Activated CD4-positive, alpha-beta T cell treated with anti-CD3 and anti-CD28 coated beads, Interleukin-2, amount 10 ng/mL, durations not matched to agents 7 days and 5 days (primary cell): ENCODE data around the gene DISP3. TPM values are rescaled to one million over a fixed set of nuclear protein-coding genes. Genes with fewer than 3 reads are reported as not detected.

Experiments
- CTCF ChIA-PET: fragments of 350-600 bp; sonication (Branson Sonifier 250); formaldehyde crosslinking; loops from one replicate; lab custom pipeline; 2021; ENCODE audit warnings: antibody characterized with exemption; lab: Charles Lee
- POLR2A ChIA-PET: fragments of 350-600 bp; sonication (Branson Sonifier 250); formaldehyde crosslinking; loops from one replicate; lab custom pipeline; 2021; ENCODE audit warnings: antibody characterized with exemption; lab: Charles Lee
- DNase-seq: peaks from one replicate; pipeline ENCODE4 v3.0.0-alpha.2; 2020
- H3K27ac Mint-ChIP-seq: one replicate; pipeline ENCODE4 v1.8.0; 2021; ENCODE audit warnings: mild to moderate bottlenecking, moderate library complexity, mixed read lengths
- H3K27me3 Mint-ChIP-seq: one replicate; pipeline ENCODE4 v1.8.0; 2021; ENCODE audit warnings: mixed read lengths
- H3K36me3 Mint-ChIP-seq: one replicate; pipeline ENCODE4 v1.8.0; 2021; ENCODE audit warnings: low read depth, mixed read lengths
- H3K4me1 Mint-ChIP-seq: one replicate; pipeline ENCODE4 v1.8.0; 2021; ENCODE audit warnings: mixed read lengths
- H3K4me3 Mint-ChIP-seq: one replicate; pipeline ENCODE4 v1.8.0; 2021; ENCODE audit warnings: mild to moderate bottlenecking, moderate library complexity, mixed read lengths
- H3K9me3 Mint-ChIP-seq: one replicate; pipeline ENCODE4 v1.8.0; 2021; ENCODE audit warnings: mixed read lengths
- total RNA-seq, 2 experiments: library from RNA; stranded (reverse); gene quantifications; one replicate each; pipeline ENCODE4 v1.2.3, GENCODE V29; 2021

Gene DISP3
- total RNA-seq, 2 experiments from 2014 or later: 0.92 TPM

DNA sequence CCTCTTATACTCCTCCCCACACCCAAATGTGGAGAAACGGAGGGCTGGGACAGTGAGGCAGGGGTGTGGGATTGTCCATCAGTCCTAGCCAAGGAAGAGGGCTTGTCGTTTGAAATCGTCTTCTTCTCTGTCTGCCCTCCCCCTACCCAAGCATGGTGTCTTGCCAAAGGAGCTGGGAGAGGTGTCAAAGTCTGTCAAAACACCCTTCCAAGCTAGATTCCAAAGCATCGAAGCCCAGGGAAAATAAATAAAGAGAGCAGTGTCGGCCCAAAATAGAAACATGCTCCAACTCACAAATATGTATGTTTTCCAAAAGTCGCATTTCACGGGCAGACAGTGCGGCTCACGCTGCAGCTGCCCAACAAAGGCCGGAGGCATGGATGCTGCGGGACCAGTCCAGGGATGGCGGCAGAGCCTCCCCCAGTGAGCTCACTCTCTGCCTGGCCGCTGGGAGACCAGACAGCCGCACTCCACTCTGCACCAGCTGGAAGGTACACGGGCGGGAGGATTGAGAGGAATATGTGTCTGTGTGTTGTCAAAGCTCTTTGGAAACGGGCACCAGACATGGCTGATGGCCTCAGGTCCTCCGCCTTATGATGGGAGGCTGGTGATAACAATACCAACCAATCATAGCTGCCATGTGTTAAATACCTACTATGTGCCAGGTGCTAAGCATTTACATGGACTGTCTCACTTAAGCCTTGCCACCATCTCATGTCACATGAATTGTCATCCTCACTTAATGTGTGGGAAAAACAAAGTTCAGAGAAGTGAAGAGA, 3.9 kb downstream of the DISP3 start:
- Mint-ChIP-seq H3K27me3 (peaks cover 37% of the 10 kb centered on the region), H3K9me3 (no peaks in the 10 kb centered on the region), H3K4me3 (no peak overlapping the region), H3K36me3 (no peaks in the 10 kb centered on the region), H3K27ac (no peak overlapping the region), H3K4me1 (peaks cover 7% of the 10 kb centered on the region)
- CTCF ChIA-PET: interaction anchor here (1.3 kb wide), 1 partner anchor 8 kb away, joined by 4 read pairs; no protein-coding TSS in a partner anchor
- POLR2A ChIA-PET: no interaction called here
- no peak for DNase-seq

DNA sequence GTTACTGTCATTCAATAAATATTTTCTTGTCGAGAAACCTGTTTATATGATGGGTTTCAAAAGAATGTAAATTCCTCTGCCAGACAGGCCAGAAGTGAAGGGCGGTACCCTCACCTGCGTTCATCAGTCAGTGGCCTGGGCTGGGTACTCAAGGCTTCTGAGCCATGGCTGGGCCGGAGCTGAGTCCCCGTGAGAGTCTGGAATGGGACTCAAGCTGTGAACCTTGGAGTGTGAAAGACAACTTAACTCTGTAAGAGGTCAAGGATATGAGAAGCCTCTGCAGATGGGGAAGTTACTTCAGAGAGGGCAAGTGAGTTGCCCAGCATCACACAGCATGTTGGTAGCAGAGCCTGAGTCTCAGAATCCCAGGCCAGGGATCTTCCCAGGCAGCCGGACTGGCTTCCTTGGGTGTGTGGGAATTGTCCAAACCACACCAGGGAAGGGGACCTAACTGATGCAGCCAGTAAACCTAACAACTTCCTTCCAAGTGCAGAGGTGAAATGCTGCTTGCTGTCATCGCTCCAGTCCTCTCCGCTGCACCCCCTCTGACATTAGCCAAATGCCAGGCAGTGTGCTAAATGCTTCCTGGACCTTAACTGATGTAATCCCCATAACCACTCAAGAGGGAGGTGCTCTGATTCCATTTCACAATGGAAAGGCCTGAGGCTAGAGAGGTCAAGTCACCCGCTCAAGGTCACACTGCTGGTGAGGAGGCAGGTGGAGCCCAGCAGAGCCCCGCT, 4.8 kb downstream of the DISP3 start:
- ChIA-PET CTCF (interaction anchor here (1.3 kb wide), 1 partner anchor 9 kb away, joined by 4 read pairs; no protein-coding TSS in a partner anchor), POLR2A (no interaction called here)
- Mint-ChIP-seq H3K4me3 (no peak overlapping the region), H3K4me1 (peaks cover 7% of the 10 kb centered on the region), H3K9me3 (no peaks in the 10 kb centered on the region), H3K27me3 (peaks cover 32% of the 10 kb centered on the region), H3K36me3 (no peaks in the 10 kb centered on the region), H3K27ac (no peak overlapping the region)
- no peak for DNase-seq

DNA sequence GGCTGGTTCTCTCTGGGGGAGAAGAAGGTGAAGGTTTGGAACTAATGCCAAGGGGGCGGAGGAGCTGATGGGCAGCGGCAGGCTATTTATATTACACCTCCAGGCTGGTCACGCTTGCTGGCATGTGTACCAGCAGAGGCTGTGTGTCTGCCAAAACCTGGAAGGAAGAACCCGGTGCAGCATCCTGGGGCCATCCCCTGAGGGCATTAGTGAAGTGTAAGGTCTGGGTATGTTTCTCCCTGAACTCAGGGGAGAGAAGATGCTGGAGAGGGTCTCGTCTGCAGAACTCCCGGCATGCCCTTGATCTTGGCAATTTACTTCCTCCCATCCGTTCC, 5.3 kb downstream of the DISP3 start:
- DNase-seq: no peak
- Mint-ChIP-seq H3K27ac (no peak overlapping the region), H3K9me3 (no peaks in the 10 kb centered on the region), H3K4me3 (no peak overlapping the region), H3K4me1 (peaks cover 7% of the 10 kb centered on the region), H3K27me3 (peaks cover 32% of the 10 kb centered on the region), H3K36me3 (no peaks in the 10 kb centered on the region)
- POLR2A ChIA-PET: no interaction called here
- CTCF ChIA-PET: no interaction called here

DNA sequence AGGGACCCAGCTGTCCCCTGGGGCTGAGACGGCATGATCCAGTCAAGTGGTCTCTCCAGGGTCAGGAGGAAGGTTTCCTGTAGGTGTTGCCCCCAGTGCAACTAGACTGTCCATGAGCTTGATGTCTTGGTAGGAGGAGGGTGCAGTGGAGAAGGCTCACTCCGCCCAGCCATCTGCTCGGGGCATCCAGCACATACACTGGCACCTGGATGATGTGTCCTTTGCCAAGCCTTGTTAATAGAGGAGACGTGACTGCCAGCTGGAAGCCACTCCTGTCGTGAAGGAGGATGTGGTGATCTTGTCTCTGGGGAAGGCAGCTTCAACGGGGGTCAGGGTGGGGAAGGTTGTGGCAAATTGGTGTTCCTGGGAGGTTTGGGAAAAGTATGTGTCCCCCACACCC, 6.2 kb downstream of the DISP3 start:
- Mint-ChIP-seq H3K27ac (no peak overlapping the region), H3K4me1 (peaks cover 5% of the 10 kb centered on the region), H3K36me3 (no peaks in the 10 kb centered on the region), H3K4me3 (no peak overlapping the region), H3K9me3 (no peaks in the 10 kb centered on the region), H3K27me3 (peaks cover 28% of the 10 kb centered on the region)
- POLR2A ChIA-PET: no interaction called here
- CTCF ChIA-PET: no interaction called here
- DNase-seq: no peak

DNA sequence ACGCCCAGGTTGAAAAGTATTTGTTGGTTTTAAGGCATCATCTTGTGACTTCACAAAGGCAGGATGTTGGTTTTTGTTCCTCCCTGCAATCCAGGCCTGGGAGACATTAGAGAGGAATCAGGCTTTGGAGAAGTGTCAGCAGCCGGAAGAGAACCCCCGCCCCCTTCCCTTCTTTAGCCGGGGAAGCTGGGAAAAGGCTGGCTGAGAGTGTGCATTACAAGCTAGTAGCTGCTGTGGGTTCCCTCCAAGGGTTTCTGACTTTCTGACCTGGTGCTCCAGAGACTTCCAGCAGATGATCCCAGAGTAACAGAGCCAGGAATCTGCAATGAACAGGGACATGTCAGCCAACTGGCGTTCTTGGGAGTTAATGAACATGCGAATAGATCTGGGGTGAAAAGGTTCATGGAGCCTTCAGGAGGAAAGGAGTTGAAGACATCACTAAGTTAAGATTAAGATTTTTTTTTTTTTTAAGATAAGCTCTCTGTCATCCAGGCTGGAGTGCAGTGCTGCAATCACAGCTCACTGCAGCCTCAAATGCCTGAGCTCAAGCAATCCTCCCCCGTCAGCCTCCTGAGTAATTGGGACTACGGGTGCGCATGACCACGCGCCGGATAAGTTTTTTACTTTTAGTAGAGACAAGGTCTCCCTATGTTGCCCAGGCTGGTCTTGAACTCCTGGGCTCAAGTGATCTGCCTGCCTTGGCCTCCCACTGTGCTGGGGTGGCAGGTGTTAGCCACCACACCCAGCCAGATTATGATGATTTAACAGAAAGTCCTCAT, 7.5 kb downstream of the DISP3 start:
- POLR2A ChIA-PET: no interaction called here
- H3K27me3 Mint-ChIP-seq: peaks cover 16% of the 10 kb centered on the region
- H3K4me3 Mint-ChIP-seq: no peak overlapping the region
- H3K9me3 Mint-ChIP-seq: no peaks in the 10 kb centered on the region
- H3K27ac Mint-ChIP-seq: no peak overlapping the region
- no peak for DNase-seq
- H3K36me3 Mint-ChIP-seq: no peaks in the 10 kb centered on the region
- CTCF ChIA-PET: no interaction called here
- H3K4me1 Mint-ChIP-seq: no peaks in the 10 kb centered on the region

DNA sequence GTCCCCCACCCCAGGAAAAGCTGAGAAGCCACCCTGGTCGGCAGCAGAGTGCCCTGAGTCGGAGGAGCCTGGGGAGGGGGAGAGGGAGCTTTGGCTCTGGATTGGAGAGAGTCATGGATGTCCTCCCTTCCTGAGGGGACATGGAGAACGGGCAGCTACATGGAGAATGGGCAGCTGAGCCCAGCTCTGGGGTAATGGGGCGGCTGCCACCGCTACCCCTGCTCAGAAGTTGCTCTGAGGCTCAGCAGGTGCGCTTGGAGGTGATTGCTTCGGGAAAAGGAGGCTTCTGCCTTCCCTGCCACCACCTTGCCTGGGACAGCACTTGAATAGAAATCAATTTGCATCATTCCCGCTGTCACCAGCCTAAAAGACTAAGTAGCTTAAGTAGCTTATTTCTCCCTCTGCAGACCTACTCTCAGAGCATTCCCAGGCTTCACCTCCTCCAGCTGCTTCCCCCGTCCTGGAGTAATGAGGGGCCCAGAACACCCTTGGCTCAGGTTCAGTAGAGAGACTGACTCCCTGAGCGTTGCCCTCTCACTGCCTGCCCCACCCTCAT, 8.3 kb downstream of the DISP3 start:
- Mint-ChIP-seq H3K27ac (no peak overlapping the region), H3K4me1 (no peaks in the 10 kb centered on the region), H3K27me3 (peaks cover 13% of the 10 kb centered on the region), H3K4me3 (no peak overlapping the region), H3K9me3 (no peaks in the 10 kb centered on the region), H3K36me3 (no peaks in the 10 kb centered on the region)
- ChIA-PET POLR2A (no interaction called here), CTCF (no interaction called here)
- DNase-seq: no peak

DNA sequence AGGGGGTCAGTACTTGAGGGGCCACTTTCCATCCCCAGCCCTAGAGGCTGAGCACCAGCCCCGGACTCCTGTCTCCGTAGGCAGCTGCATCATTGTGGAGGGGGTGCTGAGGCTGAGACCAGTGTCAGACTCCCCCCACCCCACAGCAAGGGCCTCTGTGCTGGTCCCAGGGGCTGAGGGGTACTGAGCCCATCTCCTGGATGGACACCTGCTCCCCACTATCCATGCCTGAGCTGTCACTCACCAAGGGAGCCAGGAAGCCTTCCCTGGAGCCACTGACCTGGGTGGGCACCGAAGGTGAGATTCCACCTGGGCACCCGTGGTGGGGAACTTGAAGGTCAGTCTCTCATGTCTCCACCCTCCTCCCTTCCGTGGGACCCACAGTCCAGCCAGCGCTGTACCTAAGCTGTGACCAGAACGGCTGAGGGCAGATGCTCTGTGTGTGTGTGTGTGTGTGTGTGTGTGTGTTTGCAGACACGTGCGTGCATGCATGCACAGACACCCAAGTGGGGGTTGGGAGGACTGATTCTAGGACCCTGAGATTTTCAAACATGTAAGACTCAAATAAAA, 9.3 kb downstream of the DISP3 start:
- ChIA-PET POLR2A (no interaction called here), CTCF (no interaction called here)
- Mint-ChIP-seq H3K4me3 (no peak overlapping the region), H3K27ac (no peak overlapping the region), H3K4me1 (no peaks in the 10 kb centered on the region), H3K9me3 (no peaks in the 10 kb centered on the region), H3K27me3 (peaks cover 13% of the 10 kb centered on the region), H3K36me3 (no peaks in the 10 kb centered on the region)
- no peak for DNase-seq

DNA sequence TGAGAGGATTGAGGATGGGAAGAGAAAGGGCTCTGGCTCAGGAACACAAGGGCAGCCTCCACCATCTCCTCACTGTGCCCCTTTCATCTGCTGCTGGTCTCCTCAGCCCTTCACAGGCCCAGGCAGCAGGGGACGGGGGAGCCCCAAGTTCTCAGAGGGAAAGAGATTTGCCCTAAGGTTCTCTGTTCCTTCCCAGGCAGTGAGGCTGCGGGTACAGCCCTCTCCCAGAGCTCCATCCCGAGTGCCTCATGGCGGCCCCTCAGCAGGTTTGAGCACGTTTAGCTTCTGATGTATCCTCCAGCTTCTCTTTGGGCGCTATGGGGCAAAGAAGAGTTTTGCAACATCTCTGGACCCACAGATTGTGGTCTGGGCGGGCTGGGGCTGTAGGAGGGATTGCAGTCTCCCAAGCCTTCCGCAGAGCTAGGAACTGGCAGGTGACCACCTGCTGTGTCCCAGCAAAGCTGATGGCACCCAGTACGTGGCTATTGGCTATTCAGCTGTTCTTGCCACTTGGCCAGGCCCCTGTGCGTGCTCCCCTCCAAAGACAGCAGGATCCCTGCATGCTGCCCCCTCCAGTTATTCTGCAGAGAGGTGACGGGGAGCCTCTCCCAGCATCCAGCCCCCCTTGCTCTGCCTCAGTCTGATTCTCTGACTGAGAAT, 10.1 kb downstream of the DISP3 start:
- DNase-seq: no peak
- Mint-ChIP-seq H3K9me3 (no peaks in the 10 kb centered on the region), H3K27ac (no peak overlapping the region), H3K4me1 (no peaks in the 10 kb centered on the region), H3K27me3 (peaks cover 12% of the 10 kb centered on the region), H3K36me3 (no peaks in the 10 kb centered on the region), H3K4me3 (no peak overlapping the region)
- POLR2A ChIA-PET: interaction anchor here (0.7 kb wide), 1 partner anchor 62 kb away, joined by 3 read pairs; no protein-coding TSS in a partner anchor
- CTCF ChIA-PET: no interaction called here

DNA sequence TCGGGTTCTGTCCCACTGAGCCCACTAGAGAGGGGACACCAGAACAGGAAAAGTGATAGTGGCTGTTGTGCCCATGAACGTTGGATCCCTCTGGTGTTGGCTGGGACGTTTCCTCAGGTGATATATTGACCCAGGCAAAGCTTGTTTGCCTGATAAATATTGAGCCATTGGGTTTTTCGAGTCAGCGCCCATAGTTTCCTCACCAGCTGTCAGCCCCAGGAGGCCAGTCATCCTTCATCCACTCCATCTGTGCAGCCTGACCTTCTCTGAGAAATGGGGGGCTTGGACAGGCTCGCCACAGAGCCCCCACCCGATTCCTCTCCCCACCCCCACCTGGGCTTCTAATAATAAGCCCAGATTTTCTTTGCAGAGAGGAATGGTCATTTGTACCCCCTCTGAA, 13.3 kb downstream of the DISP3 start:
- Mint-ChIP-seq H3K4me3 (no peak overlapping the region), H3K4me1 (no peaks in the 10 kb centered on the region), H3K27me3 (no peaks in the 10 kb centered on the region), H3K9me3 (no peaks in the 10 kb centered on the region), H3K36me3 (no peaks in the 10 kb centered on the region), H3K27ac (no peak overlapping the region)
- ChIA-PET CTCF (interaction anchor here (0.6 kb wide), 1 partner anchor 129 kb away, joined by 4 read pairs; no protein-coding TSS in a partner anchor), POLR2A (no interaction called here)
- DNase-seq: no peak

DNA sequence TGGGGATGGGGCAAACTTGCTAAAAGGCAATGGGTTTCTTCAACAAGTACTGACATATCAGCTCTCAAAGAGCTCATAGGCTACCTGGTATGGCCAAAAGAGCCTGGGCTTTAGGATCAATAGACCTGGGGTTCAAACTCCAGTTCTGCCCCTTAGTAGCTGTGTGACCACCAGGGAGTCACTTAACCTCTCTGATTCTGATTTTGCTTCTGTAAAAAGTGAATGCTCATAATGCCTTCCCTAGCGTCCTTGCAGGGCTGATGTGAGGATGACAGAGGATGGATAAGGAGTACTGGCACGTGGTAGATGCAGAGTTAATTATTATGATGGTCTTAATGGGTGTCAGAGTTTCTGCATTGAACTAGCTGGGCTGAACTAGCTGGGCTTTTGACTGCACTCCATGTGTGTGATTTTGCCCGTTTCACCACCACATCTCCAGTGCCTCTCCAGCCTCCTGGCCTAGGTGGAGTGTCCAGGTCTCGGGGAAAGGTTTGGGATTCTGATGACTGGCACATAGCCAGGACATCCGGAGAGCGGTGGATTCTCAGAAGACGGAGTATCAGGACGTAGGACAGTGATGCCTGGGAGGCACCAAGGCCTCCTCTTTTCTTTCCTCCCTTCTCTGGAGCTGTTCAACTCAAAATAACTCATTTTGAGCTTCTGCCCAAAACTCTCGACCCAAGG, 15.2 kb downstream of the DISP3 start:
- ChIA-PET CTCF (interaction anchor here (0.6 kb wide), 1 partner anchor 701 kb away, joined by 3 read pairs; no protein-coding TSS in a partner anchor), POLR2A (no interaction called here)
- no peak overlapping the region for H3K27ac Mint-ChIP-seq
- no peak overlapping the region for H3K4me3 Mint-ChIP-seq
- no peaks in the 10 kb centered on the region for H3K4me1 Mint-ChIP-seq
- no peaks in the 10 kb centered on the region for H3K27me3 Mint-ChIP-seq
- H3K36me3 Mint-ChIP-seq: no peaks in the 10 kb centered on the region
- no peaks in the 10 kb centered on the region for H3K9me3 Mint-ChIP-seq
- DNase-seq: no peak

DNA sequence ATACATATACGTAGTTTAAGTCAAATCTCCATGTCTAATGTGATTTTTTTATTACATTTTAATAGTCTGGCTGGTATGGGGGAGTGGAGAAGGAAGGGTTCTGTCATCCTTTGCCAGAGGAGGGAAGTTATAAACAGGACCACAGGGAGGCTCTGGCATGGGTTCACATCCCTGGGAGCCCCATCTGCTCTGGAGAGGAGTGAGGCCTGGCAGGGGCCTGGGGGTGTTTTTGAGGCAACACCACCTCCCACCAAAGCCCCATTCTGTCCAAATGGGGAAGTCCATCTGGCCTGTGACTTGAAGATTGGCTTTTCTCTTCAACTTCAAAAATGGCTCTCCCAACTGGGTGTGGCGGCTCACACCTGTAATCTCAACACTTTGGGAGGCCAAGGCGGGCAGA, 15.8 kb downstream of the DISP3 start:
- no peak overlapping the region for H3K4me3 Mint-ChIP-seq
- H3K9me3 Mint-ChIP-seq: no peaks in the 10 kb centered on the region
- H3K36me3 Mint-ChIP-seq: no peaks in the 10 kb centered on the region
- H3K4me1 Mint-ChIP-seq: no peaks in the 10 kb centered on the region
- no peak overlapping the region for H3K27ac Mint-ChIP-seq
- H3K27me3 Mint-ChIP-seq: peaks cover 3% of the 10 kb centered on the region
- ChIA-PET CTCF (no interaction called here), POLR2A (no interaction called here)
- DNase-seq: no peak

DNA sequence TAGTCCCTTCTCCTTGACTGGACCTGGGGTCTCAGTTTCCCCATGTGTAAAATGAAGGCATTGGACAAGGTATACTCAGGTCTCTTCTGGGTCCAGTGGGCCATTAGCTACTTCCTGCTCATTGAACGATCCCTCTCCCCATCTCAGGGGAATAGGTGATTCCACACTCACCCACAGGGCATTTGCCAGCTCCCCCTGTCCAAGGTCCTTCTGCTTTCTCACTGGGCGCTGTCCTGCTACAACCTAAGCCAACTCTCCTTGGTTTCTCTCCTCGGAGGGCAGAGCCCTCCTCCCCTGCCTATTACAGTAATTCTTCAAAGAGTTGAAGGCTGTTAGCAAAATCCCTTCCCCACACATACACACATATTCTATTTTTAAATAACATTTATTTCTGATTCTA, 16.6 kb downstream of the DISP3 start:
- Mint-ChIP-seq H3K4me1 (no peaks in the 10 kb centered on the region), H3K9me3 (no peaks in the 10 kb centered on the region), H3K4me3 (no peak overlapping the region), H3K27ac (no peak overlapping the region), H3K27me3 (peaks cover 6% of the 10 kb centered on the region), H3K36me3 (no peaks in the 10 kb centered on the region)
- DNase-seq: no peak
- POLR2A ChIA-PET: no interaction called here
- CTCF ChIA-PET: no interaction called here
